ENCODE measurements around the gene CD300H.

CD300H gene

DNA sequence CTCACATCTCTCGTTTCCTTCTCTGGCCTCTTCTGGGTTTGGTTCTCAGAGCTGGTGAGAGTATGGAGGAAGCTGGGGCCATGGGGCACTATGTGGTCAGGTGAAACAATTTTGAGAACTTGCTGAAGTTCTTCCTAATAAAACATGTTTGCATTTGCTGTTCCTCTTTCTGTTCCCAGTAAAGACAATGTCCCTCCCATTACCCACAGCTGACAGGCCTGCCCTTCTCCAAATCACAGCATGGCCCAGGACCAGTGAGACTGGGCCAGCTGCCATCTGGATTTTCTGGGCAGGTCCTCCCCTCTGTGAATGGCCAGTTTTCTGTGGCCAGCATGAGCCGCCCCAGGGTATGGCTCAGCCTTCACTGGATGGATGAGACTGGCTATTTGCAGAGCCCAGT, at the start of gene CD300H:
TSS of gene CD300H (minus strand) at position 113 of the 400 bp plus-strand sequence.
- DNase-seq (no peak), ATAC-seq (no peak)

GRCh38 chr17:74616696-74617095, 49.4 kb upstream of the CD300H start:
- no peak for ATAC-seq

GRCh38 chr17:74612046-74612445, 44.7 kb upstream of the CD300H start:
- DNase-seq (no peak), ATAC-seq (no peak)

More at GRCh38 chr17:74616696-74617095, 49.4 kb upstream of the CD300H start:
- no peak for DNase-seq

GRCh38 chr17:74610108-74610507, 42.8 kb upstream of the CD300H start:
- ATAC-seq, result no peak

DNA sequence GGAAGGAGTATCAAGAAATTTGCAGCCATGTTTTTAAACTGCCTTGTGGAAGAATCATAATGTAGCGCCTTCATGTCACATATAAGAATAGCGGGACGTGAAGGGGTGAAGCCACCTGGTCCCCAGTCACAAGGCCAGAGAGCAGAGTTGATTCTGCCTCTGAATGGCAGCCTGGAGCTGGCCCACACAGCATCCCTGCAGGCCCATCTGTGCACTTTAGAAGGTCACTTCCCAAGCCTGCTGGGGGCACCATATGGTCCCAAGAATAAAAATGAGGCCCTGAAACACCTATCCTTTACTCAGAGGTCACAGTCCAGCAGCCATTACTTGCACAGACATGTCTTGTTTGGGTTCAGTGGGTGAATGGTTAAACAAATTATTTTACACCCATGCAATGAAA, 41.2 kb upstream of the CD300H start:
- no peak for DNase-seq
- no peak for ATAC-seq

More at GRCh38 chr17:74610108-74610507, 42.8 kb upstream of the CD300H start:
- no peak for DNase-seq

- ATAC-seq, result no peak
- no peak for DNase-seq
These were observed 39.9 kb upstream of the CD300H start for GRCh38 chr17:74607221-74607620.

GRCh38 chr17:74606050-74606449, 38.7 kb upstream of the CD300H start:
- ATAC-seq (no peak), DNase-seq (no peak)

- ATAC-seq, result no peak
- no peak for DNase-seq
These were observed 38.1 kb upstream of the CD300H start for GRCh38 chr17:74605361-74605760.

GRCh38 chr17:74604761-74605160, 37.5 kb upstream of the CD300H start:
- no peak for ATAC-seq
- DNase-seq, result no peak

DNA sequence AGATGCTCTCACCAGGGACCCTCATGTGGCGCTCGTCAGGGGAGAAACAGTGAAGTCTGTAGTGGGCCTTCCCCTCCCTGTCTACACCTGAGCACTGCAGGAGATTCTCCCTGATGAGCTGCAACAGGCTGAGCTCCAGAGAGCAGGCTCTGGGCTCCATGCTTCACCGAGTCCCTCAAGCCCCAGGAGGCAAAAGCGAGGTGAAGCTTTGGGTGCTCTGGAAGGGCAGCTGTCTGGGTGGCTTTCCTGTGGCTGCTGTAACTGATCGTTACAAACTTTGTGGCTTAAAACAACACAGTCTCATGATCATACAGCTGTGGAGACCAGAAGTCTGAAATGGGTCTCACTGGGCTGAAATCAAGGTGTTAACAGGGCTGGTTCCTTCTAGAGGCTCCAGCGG, 36.9 kb upstream of the CD300H start:
- ATAC-seq, result no peak
- no peak for DNase-seq

DNA sequence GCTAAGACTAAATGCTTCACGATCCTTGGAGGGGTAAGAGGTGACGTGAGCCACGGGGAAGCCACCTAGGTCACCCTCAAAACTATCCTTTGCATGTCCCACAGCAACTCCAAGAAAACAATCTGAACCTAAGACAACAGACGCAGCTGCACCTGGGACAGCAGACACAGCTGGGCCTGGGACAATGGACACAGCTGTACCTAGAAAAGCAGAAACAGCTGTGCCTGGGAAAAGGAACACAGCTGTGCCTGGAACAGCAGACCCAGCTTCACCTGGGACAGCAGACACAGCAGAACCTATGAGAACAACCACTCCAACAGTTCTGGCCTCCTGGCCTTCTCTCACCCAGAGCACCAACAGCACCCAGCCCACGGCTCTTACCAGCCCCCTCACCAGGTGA, 36.4 kb upstream of the CD300H start:
- no peak for DNase-seq
- no peak for ATAC-seq

GRCh38 chr17:74603037-74603635, 35.8 kb upstream of the CD300H start:
- DNase-seq, result no peak
- no peak for ATAC-seq

DNA sequence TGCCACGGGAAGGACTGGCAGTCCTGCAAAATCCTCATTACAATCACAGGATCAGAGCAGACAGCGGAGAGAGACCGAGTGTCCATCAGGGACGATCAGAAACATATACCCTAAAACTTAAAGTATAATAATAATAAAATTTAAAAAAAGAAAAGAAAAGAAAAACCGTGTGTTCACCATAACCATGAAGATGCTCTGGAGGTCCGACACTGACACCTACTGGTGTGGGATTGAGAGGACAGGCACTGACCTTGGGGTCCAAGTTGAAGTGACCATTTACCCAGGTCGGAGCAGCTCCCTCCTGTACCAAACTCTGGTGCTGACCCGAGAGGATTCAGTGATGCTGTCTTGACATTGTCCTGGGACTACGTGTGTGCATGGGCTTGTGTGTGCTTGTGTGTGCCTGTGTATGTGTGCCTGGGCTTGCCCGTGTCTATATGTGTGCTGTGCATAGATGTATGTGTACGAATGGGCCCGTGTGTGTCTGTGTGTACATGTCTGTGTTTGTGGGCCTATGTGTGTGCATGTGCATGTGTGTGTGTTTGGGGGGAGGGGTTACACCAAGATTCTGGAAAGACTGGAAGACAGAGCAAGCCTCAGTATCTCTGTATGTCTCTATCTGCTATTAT, 34.7 kb upstream of the CD300H start:
- peak; percentile 52 for DNase-seq
- ATAC-seq, result peak; percentile 28

GRCh38 chr17:74599448-74599939, 32.2 kb upstream of the CD300H start:
- no peak for ATAC-seq
- DNase-seq, result no peak

DNA sequence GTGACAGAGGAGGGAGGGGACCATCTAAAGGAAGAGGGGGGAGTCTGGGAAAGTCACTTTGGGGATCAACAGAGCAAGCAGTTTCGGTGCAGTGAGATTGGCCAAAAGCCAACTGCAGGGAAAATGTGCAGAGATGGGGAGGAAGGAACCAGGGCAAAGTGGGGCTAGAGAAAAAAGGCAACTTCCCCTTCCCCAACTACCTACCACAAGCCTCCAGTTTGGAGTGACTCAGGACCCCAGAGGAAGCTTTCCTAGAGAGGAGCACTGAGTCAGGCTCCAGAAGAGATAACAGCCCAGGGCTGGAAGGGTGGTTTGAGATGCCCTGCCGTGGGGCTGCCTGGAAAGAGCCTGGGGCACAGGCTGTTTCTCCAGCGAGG, 31.7 kb upstream of the CD300H start:
- DNase-seq (no peak), ATAC-seq (no peak)

DNA sequence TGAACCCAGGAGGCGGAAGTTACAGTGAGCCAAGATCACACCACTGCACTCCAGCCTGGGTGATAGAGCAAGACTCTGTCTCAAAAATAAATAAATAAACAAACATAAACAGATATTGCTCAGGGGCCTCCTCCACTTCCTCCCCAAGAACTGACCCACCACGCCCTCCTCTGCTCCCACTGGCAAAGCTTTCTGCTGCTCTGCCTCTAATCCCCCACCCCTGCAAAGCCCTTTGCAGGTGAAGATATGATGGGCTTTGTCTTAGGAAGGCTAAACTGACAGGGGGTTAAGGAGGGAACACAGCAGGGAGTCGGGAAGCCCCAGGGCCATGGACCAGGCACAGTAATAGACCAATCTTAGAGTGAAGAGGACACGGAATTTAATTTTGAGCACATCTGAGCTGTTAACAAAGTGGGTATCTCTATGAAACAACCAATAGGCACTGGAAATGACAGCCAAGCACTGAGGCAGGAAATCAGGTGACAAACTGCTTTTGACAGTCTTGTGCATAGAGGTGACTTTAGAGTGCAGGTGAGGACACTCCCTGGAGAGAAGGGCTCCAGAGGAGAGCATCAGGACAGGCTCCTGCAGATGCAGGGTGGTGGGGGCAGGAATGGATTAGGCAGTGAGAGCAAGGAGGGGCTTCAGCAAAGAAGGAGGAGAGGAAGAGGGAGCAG, 31.2 kb upstream of the CD300H start:
- no peak for DNase-seq
- ATAC-seq, result no peak

DNA sequence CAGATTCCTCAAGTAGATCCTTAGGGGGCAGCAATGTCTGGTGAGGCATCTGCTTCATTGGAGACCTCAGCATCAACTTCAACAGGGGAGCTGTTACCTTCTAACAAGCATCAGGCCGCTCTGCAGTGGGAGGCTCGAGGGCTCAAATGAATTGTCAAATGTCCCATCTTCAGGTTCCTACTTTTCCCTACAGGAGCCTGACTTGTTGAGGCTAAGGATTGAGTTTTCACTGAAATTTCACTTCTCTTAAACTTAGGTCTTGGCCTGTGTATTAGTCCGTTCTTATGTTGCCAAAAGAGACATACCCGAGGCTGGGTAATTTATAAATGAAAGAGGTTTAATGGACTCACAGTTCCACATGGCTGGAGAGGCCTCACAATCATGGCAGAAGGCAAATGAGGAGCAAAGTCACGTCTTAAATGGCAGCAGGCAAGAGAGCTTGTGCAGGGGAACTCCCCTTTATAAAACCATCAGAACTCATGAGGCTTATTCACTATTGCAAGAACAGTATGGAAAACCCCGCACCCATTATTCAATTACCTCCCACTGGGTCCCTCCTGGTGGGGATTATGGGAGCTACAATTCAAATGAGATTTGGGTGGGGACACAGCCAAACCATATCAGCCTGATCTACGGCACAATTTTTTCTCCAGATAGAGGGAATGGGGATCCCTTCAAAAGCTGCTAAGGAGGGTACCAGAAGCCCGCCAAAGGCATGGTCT, 29.9 kb upstream of the CD300H start:
- ATAC-seq, result no peak
- DNase-seq, result no peak

GRCh38 chr17:74595037-74595750, 27.9 kb upstream of the CD300H start:
- no peak for DNase-seq
- no peak for ATAC-seq

DNA sequence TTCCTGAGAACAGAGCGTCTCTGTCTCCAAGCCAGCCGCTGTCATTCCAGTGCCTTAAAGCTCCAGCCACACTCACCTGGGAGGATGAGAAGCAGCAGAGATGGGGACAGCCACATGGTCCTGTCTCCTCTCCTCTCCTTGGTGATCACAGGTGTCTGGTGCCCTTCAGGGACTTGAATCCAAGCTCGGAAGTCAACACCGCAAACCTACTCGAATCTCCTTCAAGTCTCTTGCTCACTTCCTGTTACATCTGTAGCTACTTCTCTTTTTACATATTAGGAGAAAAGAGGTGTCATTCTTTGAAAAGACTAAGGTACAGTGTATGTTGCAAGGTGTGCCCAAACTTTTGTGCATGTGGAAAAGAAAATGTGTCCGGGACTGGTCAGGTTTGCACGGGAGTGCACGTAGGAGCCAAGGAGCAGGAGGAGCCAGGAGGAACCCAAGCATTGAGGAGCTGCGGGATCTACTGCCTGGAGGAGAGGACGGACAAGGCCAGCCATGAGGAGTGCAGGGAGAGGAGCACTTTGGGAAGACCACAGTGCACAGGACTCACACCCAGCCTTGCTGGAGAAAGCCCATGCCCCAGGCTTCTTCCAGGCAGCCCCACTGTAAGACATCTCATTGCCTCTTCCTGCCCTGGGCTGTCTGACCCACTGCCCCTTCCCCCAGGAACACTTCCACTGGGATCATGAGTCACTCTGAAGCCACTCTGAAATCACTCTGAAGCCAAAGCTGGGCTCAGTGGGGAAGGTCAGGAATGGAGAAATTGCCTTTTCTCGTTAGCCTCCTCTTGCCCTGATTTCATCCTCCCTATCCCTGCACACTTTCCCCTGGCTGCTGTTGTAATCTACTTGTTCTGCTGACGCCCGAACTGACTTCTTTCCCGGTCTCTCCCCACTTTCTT, 25.0 kb upstream of the CD300H start, which contains the start of gene CD300LD:
TSS of gene CD300LD (minus strand) at position 197 of the 904 bp plus-strand sequence. CDS start at position 116, 81 bp downstream.
- DNase-seq (no peak), ATAC-seq (no peak)

DNA sequence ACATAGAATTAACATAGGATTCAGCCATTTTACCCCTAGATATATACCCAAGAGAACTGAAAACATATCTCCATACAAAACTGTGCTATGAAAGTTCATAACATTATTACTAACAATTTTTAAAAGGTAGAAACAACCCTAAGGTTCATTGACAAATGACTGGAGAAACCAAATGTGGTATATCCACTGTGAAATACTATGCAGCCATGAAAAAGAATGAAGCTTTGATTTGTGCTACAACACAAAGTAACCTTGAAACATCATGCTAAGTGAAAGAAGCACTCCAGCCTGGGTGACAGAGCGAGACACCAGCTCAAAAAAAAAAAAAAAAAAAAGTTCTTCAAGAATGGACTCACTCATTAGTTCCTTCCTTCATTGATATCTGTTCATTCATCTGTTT, 24.2 kb upstream of the CD300H start:
- no peak for DNase-seq
- no peak for ATAC-seq

DNA sequence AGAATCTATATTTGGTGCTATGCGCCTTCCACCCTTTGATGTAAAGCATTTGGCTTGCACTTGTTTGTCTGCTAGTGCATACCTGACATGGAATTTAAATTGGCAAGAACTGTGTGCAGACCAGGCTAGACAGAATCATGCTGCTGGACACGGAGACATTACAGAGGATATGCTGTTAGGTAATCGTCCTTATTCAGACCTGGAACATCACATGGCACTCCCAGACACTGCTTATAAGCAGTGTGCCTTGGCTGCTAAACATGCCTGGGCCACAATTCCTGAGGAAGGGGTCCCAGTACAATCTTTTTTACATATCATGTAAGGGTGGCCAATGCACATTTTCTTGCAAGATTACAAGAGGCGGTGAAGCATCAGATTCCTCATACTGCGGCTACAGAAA, 18.4 kb upstream of the CD300H start:
- ATAC-seq (no peak), DNase-seq (no peak)

All from stimulated activated naive CD8-positive, alpha-beta T cell treated with anti-CD3 and anti-CD28 coated beads, Interleukin-15, Interleukin-2, amounts not matched to agents 100 U/mL and 50 U/mL, for 24 hours (primary cell).